ENCODE data around the gene ITIH1.

The ITIH1 gene

GRCh38 chr3:52789746-52790040, 12.3 kb downstream of the ITIH1 start:
- DNase-seq (ENCODE audit: low spot score) = no peak

DNA sequence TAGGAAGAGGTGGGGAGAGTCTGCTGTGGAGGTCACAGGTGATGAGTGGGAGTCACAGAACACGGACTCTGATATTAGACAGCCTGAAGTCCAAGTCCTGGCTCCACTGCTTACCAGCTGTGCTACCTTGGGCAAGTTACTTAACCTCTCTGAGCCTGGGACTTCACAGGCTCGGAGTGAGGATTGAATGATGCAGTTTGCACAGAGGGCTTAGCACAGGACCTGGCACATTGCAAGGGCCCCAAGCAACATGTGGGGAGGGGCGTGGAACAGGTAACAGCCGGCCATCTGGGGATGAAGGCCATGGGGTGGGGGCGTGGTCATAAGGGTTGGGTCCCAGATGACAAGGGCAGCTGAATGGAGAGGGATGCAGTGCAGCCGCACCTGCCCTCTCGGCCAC, 12.9 kb downstream of the ITIH1 start:
- DNase-seq (ENCODE audit: low spot score) = no peak

DNA sequence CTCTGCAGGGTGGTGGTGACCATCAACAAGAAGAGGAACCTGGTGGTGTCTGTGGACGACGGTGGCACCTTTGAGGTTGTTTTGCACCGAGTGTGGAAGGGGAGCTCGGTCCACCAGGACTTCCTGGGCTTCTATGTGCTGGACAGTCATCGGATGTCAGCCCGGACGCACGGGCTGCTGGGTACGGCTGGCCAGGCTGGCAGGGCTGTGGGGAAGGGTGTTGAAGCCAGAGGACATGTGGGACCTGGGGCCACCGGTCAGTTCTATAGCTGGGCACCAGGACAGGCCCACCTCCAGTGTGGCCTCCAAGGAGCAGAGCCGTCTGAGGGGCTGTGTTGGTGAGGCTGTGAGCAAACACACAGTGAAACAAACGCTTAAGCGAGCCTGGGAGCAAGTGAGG, 13.3 kb downstream of the ITIH1 start:
- DNase-seq (ENCODE audit: low spot score) = no peak

- DNase-seq (ENCODE audit: low spot score) = no peak
Measured at GRCh38 chr3:52791366-52791765, 14.0 kb downstream of the ITIH1 start.

- DNase-seq (ENCODE audit: low spot score) = no peak
Measured at GRCh38 chr3:52791928-52792327, 14.5 kb downstream of the ITIH1 start.

GRCh38 chr3:52792413-52792812, 15.0 kb downstream of the ITIH1 start:
- DNase-seq (ENCODE audit: low spot score) = no peak

GRCh38 chr3:52792961-52793695, 15.7 kb downstream of the ITIH1 start:
- peak; percentile 13 for DNase-seq (ENCODE audit: low spot score)

DNA sequence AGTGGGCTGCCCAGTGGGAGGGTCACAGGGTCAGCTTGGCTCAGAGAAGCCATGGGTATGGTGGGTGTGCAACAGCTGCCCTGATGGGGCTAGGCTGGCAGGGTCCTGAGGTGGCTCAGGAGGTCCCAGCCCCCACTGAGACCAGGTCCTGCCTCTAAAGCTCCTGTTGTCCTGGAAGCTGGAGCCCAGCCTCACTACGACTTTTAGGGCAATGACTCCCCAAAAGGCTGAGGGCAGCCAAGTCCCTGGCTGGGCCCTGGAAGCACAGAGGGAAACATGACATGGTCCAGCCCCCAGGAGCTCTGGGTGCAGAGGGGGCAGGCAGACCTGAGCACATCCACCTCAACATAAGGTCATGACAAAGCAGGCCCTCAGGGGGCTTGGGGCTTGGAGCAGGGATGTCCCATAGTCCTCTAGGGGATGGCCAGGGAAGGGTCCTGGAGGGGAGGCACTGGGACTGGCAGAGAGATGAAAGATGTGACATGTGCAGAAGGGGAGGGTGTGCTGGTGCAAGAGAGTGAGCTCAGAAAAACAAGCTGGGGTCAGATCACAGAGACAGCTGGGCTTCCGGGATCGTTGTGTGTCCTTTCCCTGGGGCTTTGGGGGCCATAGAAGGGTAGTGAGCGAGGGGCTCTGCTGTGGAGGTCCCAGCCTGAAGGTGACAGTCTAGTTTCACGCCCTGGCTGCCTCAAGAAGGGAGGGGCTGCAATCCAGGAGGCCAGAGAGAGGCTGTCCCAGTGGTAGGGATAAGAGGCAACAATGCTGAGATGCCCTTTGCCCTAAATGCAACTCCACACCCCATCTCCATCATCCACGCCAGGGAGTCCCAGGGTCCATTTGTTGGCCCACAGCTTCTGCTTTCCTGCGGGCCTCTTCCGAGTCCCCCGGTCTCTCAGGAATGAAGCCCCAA, 16.6 kb downstream of the ITIH1 start:
- DNase-seq (ENCODE audit: low spot score) = no peak

- DNase-seq (ENCODE audit: low spot score) = no peak
Measured at GRCh38 chr3:52794612-52795099, 17.3 kb downstream of the ITIH1 start, which contains the start of gene ITIH3. TSS of gene ITIH3 (plus strand) at chr3:52794796. CDS start at chr3:52794804, 8 bp downstream.

DNA sequence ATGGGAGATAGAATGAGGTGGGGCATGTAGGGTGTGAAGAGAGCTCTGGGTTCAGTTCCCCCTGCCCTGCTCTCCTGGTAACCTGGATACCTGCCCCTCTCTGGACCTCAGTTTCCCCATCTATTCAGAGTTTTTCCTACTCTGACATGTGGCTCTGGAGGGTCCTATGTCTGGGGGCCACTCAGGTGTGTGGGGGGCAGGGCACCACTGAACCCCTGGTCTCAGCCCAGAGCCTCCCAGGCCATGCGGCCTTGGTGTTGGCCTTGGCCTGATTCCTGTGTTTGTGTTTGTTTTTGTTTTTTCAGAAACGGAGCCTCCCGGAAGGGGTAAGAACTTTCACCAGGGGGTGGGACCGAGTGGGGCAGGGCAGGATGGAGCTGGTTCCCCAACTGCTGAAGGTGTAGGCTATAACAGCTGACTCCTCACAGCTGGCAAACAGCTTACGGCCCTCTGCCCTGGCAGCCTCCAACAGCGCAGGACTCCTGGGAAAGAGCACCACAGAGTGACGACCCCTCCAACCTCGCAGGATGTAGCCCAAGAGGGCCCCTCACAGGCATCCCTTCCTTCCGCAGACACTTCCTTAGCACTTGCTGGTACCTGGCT, 18.0 kb downstream of the ITIH1 start:
- no peak for DNase-seq (ENCODE audit: low spot score)

DNA sequence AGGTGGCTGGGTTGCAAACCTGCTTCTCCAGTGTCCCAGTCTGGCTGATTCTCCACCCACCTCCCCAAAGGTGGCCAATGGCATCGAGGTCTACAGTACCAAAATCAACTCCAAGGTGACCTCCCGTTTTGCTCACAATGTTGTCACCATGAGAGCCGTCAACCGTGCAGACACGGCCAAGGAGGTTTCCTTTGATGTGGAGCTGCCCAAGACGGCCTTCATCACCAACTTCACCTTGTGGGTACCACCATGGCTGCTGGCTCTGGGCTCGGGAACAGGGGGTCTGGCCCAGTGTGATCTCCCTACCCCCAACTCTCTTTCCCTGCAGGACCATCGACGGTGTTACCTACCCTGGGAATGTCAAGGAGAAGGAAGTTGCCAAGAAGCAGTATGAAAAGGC, 19.0 kb downstream of the ITIH1 start:
- no peak for DNase-seq (ENCODE audit: low spot score)

DNA sequence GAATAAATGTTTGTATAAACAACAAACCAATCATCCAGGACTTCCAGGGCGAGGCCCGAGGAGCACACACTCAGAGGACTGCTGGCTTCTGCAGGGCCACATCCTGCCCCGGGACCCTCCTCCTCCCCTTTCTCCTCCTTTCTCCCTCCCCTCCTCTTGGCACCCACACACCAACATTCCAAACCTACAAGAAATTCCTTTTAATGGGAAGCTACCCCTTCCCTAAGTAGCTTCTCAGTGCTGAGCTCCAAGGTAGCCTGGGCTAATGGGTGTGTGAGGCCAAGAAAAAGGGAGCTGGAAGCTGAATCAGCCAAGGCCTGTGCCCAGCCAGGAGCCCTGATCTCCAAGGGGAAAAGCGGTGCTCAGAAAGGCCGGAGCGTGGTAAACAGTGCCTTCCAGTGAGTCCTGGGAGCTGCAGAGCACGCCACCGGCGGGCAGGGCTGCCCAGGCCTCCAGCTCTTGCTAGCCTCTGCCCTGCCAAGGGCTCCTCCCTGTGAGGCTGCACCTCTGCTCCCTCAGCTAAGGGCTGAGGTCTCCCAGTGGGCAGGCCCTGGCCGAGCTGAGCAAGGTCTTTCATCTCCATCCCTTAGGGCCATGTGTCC, 21.1 kb downstream of the ITIH1 start:
- no peak for DNase-seq (ENCODE audit: low spot score)

GRCh38 chr3:52798978-52799476, 21.6 kb downstream of the ITIH1 start:
- peak; percentile 25 for DNase-seq (ENCODE audit: low spot score)

DNA sequence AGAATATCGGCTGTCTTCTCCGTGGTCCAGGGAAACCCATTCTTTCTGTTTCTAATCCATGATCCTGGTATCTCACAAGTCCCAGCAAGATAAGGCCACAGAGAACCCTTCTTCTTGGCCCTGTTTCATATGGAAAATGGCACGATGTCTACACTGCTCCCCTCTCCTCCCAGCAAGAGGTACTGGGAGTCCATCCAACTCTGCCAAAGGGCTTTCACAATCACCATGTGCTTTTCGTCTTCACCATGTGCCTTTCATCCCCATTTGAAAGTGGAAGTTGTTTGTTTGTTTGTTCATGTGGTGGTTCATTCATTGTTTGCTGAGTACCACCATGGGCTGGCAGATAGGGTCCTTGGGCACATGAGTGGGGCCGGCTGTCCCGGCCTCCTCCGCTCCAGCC, 22.7 kb downstream of the ITIH1 start:
- no peak for DNase-seq (ENCODE audit: low spot score)

GRCh38 chr3:52801839-52802238, 24.4 kb downstream of the ITIH1 start:
- no peak for DNase-seq (ENCODE audit: low spot score)

GRCh38 chr3:52805270-52806039, 28.1 kb downstream of the ITIH1 start:
- no peak for DNase-seq (ENCODE audit: low spot score)

GRCh38 chr3:52809149-52809548, 31.8 kb downstream of the ITIH1 start:
- no peak for DNase-seq (ENCODE audit: low spot score)

- no peak for DNase-seq (ENCODE audit: low spot score)
Measured at GRCh38 chr3:52809662-52810377, 32.4 kb downstream of the ITIH1 start.

DNA sequence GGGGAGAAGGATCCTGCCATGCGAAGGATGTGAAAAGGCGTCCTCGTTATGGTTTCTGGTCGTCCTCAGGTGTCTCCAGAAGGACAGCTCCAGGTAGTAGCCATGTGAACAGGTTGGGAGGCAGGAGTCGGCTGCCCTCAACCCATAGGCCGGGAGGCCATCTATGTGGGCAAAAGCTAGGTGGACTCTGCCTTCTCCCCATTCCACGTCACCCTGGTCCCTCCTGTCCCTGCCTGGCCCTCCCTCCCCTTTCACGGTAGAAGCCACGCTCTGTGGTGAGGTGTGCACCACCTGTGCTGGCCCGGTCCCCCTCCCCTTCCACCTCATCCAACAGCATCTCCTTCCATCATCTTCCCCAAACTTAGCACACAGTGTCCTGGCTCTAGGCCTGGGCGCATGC, 33.5 kb downstream of the ITIH1 start:
- DNase-seq (ENCODE audit: low spot score) = peak; percentile 37

- DNase-seq (ENCODE audit: low spot score) = peak; percentile 57
Measured at GRCh38 chr3:52811452-52812011, 34.1 kb downstream of the ITIH1 start.
